Left lung (tissue), 10 donors: ENCODE results near the gene PAQR5. TPM values are rescaled to one million over a fixed set of nuclear protein-coding genes. Genes with fewer than 3 reads are reported as not detected.
A peak's percentile ranks its signal among the peaks of the same experiment; 100 is the strongest.

ENCODE experiments used
- ATAC-seq: fragments of 200-7000 bp; cut with Tn5 transposase; one replicate; pipeline ENCODE4 v1.9.1; 2020; ENCODE audit warnings: moderate library complexity
- DNase-seq, 4 donors: peaks; one replicate each; pipeline ENCODE4 v3.0.0-alpha.2; 2013 to 2020
- H3K27ac ChIP-seq, 2 donors: fragments of 200-600 bp; sonication (generic) in 1 of 2; one replicate each; pipeline versions ENCODE4 v1.5.0 to v1.8.0; 2020 to 2021
- H3K27me3 ChIP-seq, 2 donors: fragments of 200-600 bp; sonication (generic) in 1 of 2; one replicate each; pipeline versions ENCODE4 v1.5.0 to v1.8.0; 2020 to 2021
- H3K36me3 ChIP-seq, 2 donors: fragments of 200-600 bp; sonication (generic) in 1 of 2; one replicate each; pipeline versions ENCODE4 v1.5.0 to v1.8.0; 2020 to 2021
- H3K4me1 ChIP-seq, 2 donors: fragments of 200-600 bp; one replicate each; pipeline ENCODE4 v1.8.0; 2021
- H3K4me3 ChIP-seq, 2 donors: fragments of 200-600 bp; sonication (generic) in 1 of 2; one replicate each; pipeline versions ENCODE4 v1.5.0 to v1.8.0; 2020 to 2021; ENCODE audit warnings: mild to moderate bottlenecking in 1 of 2
- H3K9me3 ChIP-seq, 2 donors: fragments of 200-600 bp; sonication (generic) in 1 of 2; one replicate each; pipeline versions ENCODE4 v1.5.0 to v1.8.0; 2020 to 2021
- CTCF ChIP-seq, 2 donors: fragments of 200-600 bp; sonication (generic) in 1 of 2; IDR thresholded peaks; one replicate each; pipeline versions ENCODE4 v1.5.0 to v1.8.0; 2021; ENCODE audit warnings: antibody characterized with exemption in 2 of 2
- intact Hi-C, 2 donors: fragments of 100-400 bp; cut with DNase I; formaldehyde crosslinking; loops; one replicate each; pipeline versions ENCODE4 v1.11.2 to v1.14.2; 2022
- polyA plus RNA-seq, 6 donors: library from polyadenylated mRNA; unstranded; fragments of 120-200 nt; gene quantifications; one replicate each; pipeline ENCODE4 v1.2.1, GENCODE V29; 2013; ENCODE audit not compliant: insufficient read length in 6 of 6
- total RNA-seq, 2 donors: library from RNA; stranded (reverse); fragmentation: NEBNext Ultra II Directional; extraction: Animal tissue kit (Norgen Biotek cat#: 25700); gene quantifications; one replicate each; pipeline ENCODE4 v1.2.1, GENCODE V29; 2021
- donor health status: DM: no; HTN: yes; CAD: no.
- donor health status: DM: no; HTN: no; CAD: no.

PAQR5 gene
- total and polyA plus RNA-seq, 8 donors, result 6.2 to 17.7 (median 7.5) TPM

DNA sequence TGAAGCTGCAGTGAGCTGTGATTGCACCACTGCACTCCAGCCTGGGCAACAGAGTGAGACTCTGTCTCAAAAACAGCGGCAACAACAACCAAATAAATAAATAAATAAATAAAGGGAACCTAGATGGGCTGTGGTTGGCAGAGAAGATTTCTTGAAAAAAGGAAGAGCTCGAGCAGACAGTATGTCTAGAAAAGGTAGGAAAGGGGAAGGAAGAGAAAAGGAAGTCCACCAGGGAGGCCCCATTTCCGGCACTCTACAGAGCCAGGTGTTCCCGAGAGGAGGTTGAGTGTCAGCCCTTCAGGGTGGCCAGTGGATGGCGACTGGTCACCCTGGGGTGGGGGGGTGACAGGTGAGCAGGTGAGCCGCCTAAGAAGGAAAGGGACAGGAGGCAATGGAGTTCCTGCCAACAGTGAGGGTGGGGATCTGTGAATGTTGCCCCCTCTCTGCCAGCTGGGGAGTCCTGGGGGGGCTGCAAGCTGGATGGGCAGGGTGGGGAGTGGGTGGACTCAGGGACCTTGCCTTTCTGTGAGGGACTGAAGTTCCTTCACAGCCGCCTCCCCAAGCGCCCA, 14.8 kb downstream of the PAQR5 start:
- Histone ChIP-seq H3K27me3 (no peaks in the 10 kb centered on the region), H3K27ac (peak overlapping the region in 1 of 2 donors; percentile 68), H3K4me3 (no peak overlapping the region), H3K4me1 (peaks cover 0 to 15% of the 10 kb centered on the region in 2 donors), H3K36me3 (no peaks in the 10 kb centered on the region), H3K9me3 (no peaks in the 10 kb centered on the region)
- intact Hi-C loops, result no loop called here
- ATAC-seq (peak; percentile 17), DNase-seq (no peak)
- TF ChIP-seq CTCF (IDR thresholded peaks at IDR 0.05), result no peak

- no peak for TF ChIP-seq CTCF (IDR thresholded peaks at IDR 0.05)
- no peak overlapping the region for H3K4me3 ChIP-seq
- no peaks in the 10 kb centered on the region for H3K36me3 ChIP-seq
- H3K4me1 ChIP-seq, result peaks cover 0 to 15% of the 10 kb centered on the region in 2 donors
- peak overlapping the region in 1 of 2 donors; percentile 68 for H3K27ac ChIP-seq
- DNase-seq, result no peak
- H3K9me3 ChIP-seq, result no peaks in the 10 kb centered on the region
- H3K27me3 ChIP-seq, result no peaks in the 10 kb centered on the region
- ATAC-seq, result no peak
- intact Hi-C loops, result no loop called here
These were observed 15.4 kb downstream of the PAQR5 start for GRCh38 chr15:69314131-69314530.

DNA sequence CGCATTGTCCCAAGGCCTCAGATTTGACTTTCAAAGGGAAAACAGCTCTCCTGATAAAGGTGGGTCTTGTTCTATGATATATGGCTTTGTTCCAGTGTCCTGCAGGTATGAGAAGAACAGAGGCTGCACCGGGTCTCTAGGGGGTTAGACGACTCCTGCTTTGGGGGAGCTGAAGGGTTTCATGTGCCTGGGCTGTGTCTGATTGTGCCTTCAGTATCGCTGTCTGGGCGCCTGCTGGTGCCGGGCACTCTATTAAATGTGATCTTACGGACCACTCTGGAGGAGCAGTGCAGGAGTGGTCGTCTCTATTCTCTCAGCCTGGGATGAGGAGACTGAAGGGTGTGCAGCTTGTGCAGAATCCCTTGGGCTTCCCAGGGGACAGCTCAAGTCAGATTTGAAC, 16.0 kb downstream of the PAQR5 start:
- DNase-seq (no peak), ATAC-seq (no peak)
- Histone ChIP-seq H3K4me1 (peaks cover 0 to 18% of the 10 kb centered on the region in 2 donors), H3K27me3 (no peaks in the 10 kb centered on the region), H3K27ac (peak overlapping the region in 1 of 2 donors; percentile 68), H3K36me3 (no peaks in the 10 kb centered on the region), H3K9me3 (no peaks in the 10 kb centered on the region), H3K4me3 (no peak overlapping the region)
- TF ChIP-seq CTCF (IDR thresholded peaks at IDR 0.05), result no peak
- intact Hi-C loops, result no loop called here

- H3K4me1 ChIP-seq, result peaks cover 0 to 22% of the 10 kb centered on the region in 2 donors
- TF ChIP-seq CTCF (IDR thresholded peaks at IDR 0.05), result no peak
- no peak overlapping the region for H3K4me3 ChIP-seq
- intact Hi-C loops, result no loop called here
- H3K27ac ChIP-seq, result no peak overlapping the region
- H3K9me3 ChIP-seq, result no peaks in the 10 kb centered on the region
- H3K27me3 ChIP-seq, result no peaks in the 10 kb centered on the region
- ATAC-seq (no peak), DNase-seq (no peak)
- H3K36me3 ChIP-seq, result no peaks in the 10 kb centered on the region
These were observed 16.8 kb downstream of the PAQR5 start for GRCh38 chr15:69315402-69316110.

GRCh38 chr15:69316291-69316690, 17.6 kb downstream of the PAQR5 start:
- no peaks in the 10 kb centered on the region for H3K9me3 ChIP-seq
- DNase-seq, result peak in 1 of 4 donors; percentile 41
- no peak for ATAC-seq
- H3K4me1 ChIP-seq, result peaks cover 0 to 22% of the 10 kb centered on the region in 2 donors
- no peaks in the 10 kb centered on the region for H3K36me3 ChIP-seq
- no peaks in the 10 kb centered on the region for H3K27me3 ChIP-seq
- no peak overlapping the region for H3K27ac ChIP-seq
- intact Hi-C loops, result no loop called here
- TF ChIP-seq CTCF (IDR thresholded peaks at IDR 0.05), result no peak
- H3K4me3 ChIP-seq, result no peak overlapping the region
